OCI-LY3 (cell line): ENCODE results near the gene NOC4L.

Source experiments
- CTCF ChIP-seq: fragments of 200-600, 300-600 bp; sonication (generic); IDR thresholded peaks from 2 replicates; pipeline ENCODE4 v1.5.1; 2014; ENCODE audit warnings: antibody characterized with exemption, low read length, low read depth
- EZH2phosphoT487 ChIP-seq: fragments of 200-600 bp; shearing (Covaris generic); IDR thresholded peaks from 2 replicates; pipeline ENCODE4 v1.6.1; 2018; ENCODE audit warnings: antibody characterized with exemption, mixed run types, low read depth

GRCh38 chr12:132171968-132172521, 27.8 kb downstream of the NOC4L start:
- TF ChIP-seq CTCF (no peak), EZH2phosphoT487 (no peak)
